Motor neuron (in vitro differentiated cells): ENCODE measurements around the gene NT5E. TPM values are rescaled to one million over a fixed set of nuclear protein-coding genes. Genes with fewer than 3 reads are reported as not detected.

Experiments used
- ATAC-seq, 8 experiments: fragments of 200-7000 bp; cut with Tn5 transposase; replicated peaks in 6 of 8; 2 replicates each; pipeline ENCODE4 v1.8.0; 2021; ENCODE audit warnings: mild to moderate bottlenecking in 8 of 8, moderate library complexity in 8 of 8
- H3K27ac ChIP-seq, 2 donors: fragments of 250-450 bp; sonication (Bioruptor Pico); 2 replicates each; pipeline ENCODE4 v1.9.0; 2021; ENCODE audit warnings: antibody characterized with exemption in 2 of 2, mild to moderate bottlenecking in 2 of 2, moderate library complexity in 1 of 2
- H3K4me1 ChIP-seq, 2 donors: fragments of 250-450 bp; sonication (Bioruptor Pico); replicated peaks in 1 of 2; 2 replicates each; pipeline ENCODE4 v1.6.1; 2021; ENCODE audit warnings: antibody characterized with exemption in 2 of 2, mild to moderate bottlenecking in 2 of 2, moderate library complexity in 1 of 2
- H3K4me3 ChIP-seq, 5 donors: fragments of 250-450 bp; sonication (Bioruptor Pico); 2 replicates each; pipeline ENCODE4 v1.9.0; 2021; ENCODE audit warnings: antibody characterized with exemption in 5 of 5, mild to moderate bottlenecking in 5 of 5, moderate library complexity in 4 of 5
- WGBS, 10 experiments: fragments of 450-650 bp; shearing (Covaris generic); methylation state at CpG; one replicate each; pipeline ENCODE4 v1.0.0; 2022; 5-methylcytosine and 5-hydroxymethylcytosine counted together
- in situ Hi-C, 9 experiments: fragments of 400-800 bp; cut with MboI; loops; one replicate each; pipeline ENCODE4 v1.15.0; 2021; ENCODE audit warnings: low sequenced_read_pairs in 9 of 9, low pct_unique_long_range_greater_than_20kb in 2 of 9; ENCODE audit not compliant: unreplicated experiment in 9 of 9
- total RNA-seq, 8 experiments: library from RNA; unstranded; fragments of 300-600 nt; gene quantifications; 2 replicates each; pipeline versions ENCODE4 v1.2.3 to v1.2.4, GENCODE V29; 2022

NT5E gene
- total RNA-seq, 8 experiments from 2014 or later, result 0.42 to 64.2 (median 1.0) TPM

GRCh38 chr6:85431271-85431670 lies 18.6 kb upstream of the NT5E start:
- no peaks in the 10 kb centered on the region for H3K4me1 ChIP-seq
- no peak overlapping the region for H3K27ac ChIP-seq
- H3K4me3 ChIP-seq, result no peak overlapping the region
- WGBS, 10 experiments, result 17 to 100% (median 80%) methylated on average over 1 to 3 of the region's 3 CpGs; no CpG with 5 or more reads in 1 of the 10 experiments
- in situ Hi-C loops, result no loop called here
- ATAC-seq, result no peak

DNA sequence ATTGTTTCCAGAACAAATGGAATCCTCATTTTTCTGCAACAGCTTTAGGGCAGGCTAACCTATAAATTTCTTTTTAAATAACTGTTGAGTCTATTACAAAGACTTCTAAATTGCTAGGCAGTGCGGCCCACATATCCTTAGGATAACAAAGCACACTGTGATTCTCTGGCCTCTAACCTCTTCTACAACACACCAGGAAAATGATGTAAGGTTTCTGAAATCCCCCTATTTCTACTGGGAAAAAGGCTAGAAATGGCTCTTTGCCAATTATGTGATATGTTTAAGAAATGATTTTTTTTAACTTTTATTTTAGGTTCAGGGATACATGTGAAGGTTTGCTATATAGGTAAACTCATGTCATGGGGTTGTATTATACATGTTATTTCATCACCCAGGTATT lies 17.3 kb upstream of the NT5E start:
- Histone ChIP-seq H3K27ac (no peak overlapping the region), H3K4me1 (no peaks in the 10 kb centered on the region), H3K4me3 (no peak overlapping the region)
- ATAC-seq, result no peak
- in situ Hi-C loops, result no loop called here
- 33 to 100% (median 75%) methylated on average over 1 of the region's 1 CpG; no CpG with 5 or more reads in 1 of the 10 experiments for WGBS, 10 experiments

- Histone ChIP-seq H3K27ac (no peak overlapping the region), H3K4me3 (no peak overlapping the region), H3K4me1 (no peaks in the 10 kb centered on the region)
- ATAC-seq, result peak in 2 of 8 experiments; percentile 22 to 34
- in situ Hi-C loops, result no loop called here
- 0 to 57% (median 10%) methylated on average over 1 of the region's 1 CpG; no CpG with 5 or more reads in 2 of the 10 experiments for WGBS, 10 experiments
Measured at GRCh38 chr6:85435851-85436250, 14.0 kb upstream of the NT5E start.

- ATAC-seq, result peak in 2 of 8 experiments; percentile 67 to 87
- H3K4me3 ChIP-seq, result no peak overlapping the region
- no peaks in the 10 kb centered on the region for H3K4me1 ChIP-seq
- WGBS, 10 experiments, result 11 to 92% (median 58%) methylated on average over 1 of the region's 1 CpG
- H3K27ac ChIP-seq, result no peak overlapping the region
- in situ Hi-C loops, result no loop called here
Measured at GRCh38 chr6:85436411-85436810, 13.5 kb upstream of the NT5E start.

GRCh38 chr6:85436939-85437495 lies 12.9 kb upstream of the NT5E start:
- no peaks in the 10 kb centered on the region for H3K4me1 ChIP-seq
- in situ Hi-C loops, result no loop called here
- no peak overlapping the region for H3K27ac ChIP-seq
- H3K4me3 ChIP-seq, result no peak overlapping the region
- ATAC-seq, result no peak
- 72 to 100% (median 92%) methylated on average over 1 to 5 of the region's 5 CpGs; no CpG with 5 or more reads in 1 of the 10 experiments for WGBS, 10 experiments

DNA sequence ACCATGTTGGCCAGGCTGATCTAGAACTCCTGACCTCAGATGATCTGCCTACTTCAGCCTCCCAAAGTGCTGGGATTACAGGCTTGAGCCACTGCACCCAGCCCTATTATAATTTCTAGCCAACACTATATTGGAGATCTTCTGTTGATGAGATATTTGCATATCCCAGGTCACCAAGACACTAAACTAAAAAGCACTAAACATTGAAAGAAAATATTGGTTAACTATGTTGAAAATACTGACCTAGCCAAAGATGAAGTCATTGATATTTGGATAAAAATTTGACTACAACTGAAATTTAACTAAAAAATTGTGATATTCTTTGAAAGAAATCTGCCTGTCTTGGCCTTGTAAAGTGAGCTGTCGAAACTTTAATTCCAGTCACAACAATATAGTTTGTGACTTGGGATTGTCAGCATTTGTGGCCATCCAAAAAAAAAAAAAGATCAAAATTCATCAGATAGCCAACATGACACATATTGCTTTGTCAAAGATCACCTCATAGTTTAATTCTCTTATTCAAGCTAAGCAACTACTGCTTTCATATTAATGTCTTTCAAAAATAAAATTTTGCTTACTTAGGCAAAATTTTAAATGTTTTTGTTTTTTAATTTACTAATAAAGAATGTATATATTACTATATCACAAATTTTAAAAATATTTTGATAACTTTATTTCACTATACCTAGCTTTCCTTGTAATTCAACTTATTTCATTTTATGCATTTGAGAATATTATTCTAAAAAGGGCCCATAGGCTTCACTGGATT lies 6.3 kb upstream of the NT5E start:
- in situ Hi-C loops, result no loop called here
- Histone ChIP-seq H3K4me3 (no peak overlapping the region), H3K4me1 (no peaks in the 10 kb centered on the region), H3K27ac (no peak overlapping the region)
- WGBS, 10 experiments, result 53 to 100% (median 86%) methylated on average over 1 of the region's 1 CpG; no CpG with 5 or more reads in 3 of the 10 experiments
- ATAC-seq, result no peak

GRCh38 chr6:85449388-85449817 lies 480 bp upstream of the NT5E start:
- Histone ChIP-seq H3K4me3 (peak overlapping the region; percentile 36 to 73 (median 41)), H3K4me1 (no peaks in the 10 kb centered on the region), H3K27ac (no peak overlapping the region)
- peak; percentile 23 to 44 (median 32) for ATAC-seq
- in situ Hi-C loops, result no loop called here
- WGBS, 10 experiments, result 0% methylated on average over 2 to 8 of the region's 24 CpGs; no CpG with 5 or more reads in 4 of the 10 experiments

DNA sequence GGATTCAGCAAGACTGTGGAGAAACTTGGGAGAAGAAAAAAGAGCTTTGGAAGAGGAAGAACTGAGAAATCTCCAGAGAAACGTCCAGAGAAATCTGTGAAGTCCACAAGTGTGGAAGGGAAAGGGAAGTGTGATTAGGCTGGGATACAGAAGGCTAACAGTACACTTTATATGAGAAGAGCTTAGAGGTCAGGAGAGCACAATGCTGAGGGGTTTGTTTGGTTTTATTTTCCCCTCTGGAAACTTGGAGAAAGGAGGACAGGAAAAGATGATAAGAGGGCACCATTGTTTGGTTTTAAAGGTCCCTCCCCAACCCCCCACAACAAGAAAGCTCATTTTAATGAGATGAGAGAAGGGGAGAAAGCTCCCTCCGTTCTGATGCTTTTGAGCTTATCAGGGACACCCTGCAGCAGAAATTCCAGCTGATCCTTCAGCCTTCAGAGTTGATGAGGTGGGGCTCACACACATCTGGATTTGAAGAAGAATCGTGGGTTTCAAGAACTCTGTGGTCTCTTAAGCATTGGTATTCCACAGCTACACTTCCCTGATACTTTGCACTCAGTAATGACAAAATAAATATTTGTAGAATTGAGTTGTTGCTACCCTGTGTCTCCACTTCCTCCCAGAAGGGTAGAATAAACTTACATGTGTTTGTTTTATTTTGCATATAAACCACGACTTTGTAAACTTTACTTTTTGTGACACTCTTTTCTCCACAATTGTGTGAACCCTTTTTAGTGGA lies 1.9 kb downstream of the NT5E start:
- Histone ChIP-seq H3K4me3 (no peak overlapping the region), H3K27ac (no peak overlapping the region), H3K4me1 (no peaks in the 10 kb centered on the region)
- 0 to 63% (median 37%) methylated on average over 2 to 4 of the region's 4 CpGs; no CpG with 5 or more reads in 1 of the 10 experiments for WGBS, 10 experiments
- no peak for ATAC-seq
- in situ Hi-C loops, result no loop called here

DNA sequence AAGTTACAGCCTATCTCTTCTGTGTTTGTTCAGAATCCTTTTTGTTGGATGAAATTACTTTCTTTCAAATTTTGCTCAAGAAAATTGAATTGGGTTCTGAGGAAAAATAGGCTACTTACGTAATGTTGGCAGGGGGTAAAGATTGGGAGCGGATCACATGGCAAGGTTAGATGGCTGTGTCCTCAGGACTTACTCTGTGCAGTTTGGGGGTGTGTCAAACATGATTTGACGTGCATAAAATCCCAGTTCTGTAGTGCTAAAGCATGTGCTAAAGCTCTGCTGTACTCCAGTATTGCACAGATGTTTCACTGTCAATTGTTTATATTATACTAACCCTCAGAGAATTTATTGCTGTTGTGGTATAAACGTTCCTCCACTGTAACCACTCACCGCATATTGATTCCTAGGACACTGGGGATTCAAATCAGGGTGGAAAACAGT lies 2.6 kb downstream of the NT5E start:
- Histone ChIP-seq H3K4me1 (no peaks in the 10 kb centered on the region), H3K27ac (no peak overlapping the region), H3K4me3 (no peak overlapping the region)
- in situ Hi-C loops, result no loop called here
- peak in 2 of 8 experiments; percentile 4 to 10 for ATAC-seq
- WGBS, 10 experiments, result 24 to 94% (median 68%) methylated on average over 1 to 4 of the region's 5 CpGs; no CpG with 5 or more reads in 2 of the 10 experiments

- 67 to 100% (median 80%) methylated on average over 1 of the region's 2 CpGs; no CpG with 5 or more reads in 7 of the 10 experiments for WGBS, 10 experiments
Measured at GRCh38 chr6:85453052-85453451, 3.2 kb downstream of the NT5E start.

DNA sequence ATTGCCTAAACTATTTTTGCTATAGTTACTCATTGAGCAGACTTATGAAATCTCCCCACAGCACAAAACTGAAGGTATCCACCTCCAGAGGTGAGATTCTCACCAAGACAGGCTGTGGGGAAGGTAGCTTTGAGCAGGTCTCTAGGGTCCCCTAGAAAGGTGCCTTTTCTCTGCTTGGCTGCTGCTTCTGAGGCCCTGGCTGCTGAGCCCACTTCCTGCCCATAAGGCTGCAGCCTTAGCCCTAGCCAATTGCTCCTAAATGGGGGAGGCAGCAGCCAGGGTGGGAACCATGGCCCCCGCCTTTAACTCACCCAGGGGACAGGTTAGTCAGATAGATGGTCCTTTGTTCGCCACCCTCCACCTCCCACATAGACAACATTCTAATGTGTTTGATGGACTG lies 3.6 kb downstream of the NT5E start:
- no peak for ATAC-seq
- WGBS, 10 experiments, result 40 to 92% (median 65%) methylated on average over 1 to 2 of the region's 2 CpGs; no CpG with 5 or more reads in 6 of the 10 experiments

More at GRCh38 chr6:85453052-85453451, 3.2 kb downstream of the NT5E start:
- no peak overlapping the region for H3K4me3 ChIP-seq
- in situ Hi-C loops, result no loop called here
- no peaks in the 10 kb centered on the region for H3K4me1 ChIP-seq
- ATAC-seq, result no peak
- no peak overlapping the region for H3K27ac ChIP-seq

DNA sequence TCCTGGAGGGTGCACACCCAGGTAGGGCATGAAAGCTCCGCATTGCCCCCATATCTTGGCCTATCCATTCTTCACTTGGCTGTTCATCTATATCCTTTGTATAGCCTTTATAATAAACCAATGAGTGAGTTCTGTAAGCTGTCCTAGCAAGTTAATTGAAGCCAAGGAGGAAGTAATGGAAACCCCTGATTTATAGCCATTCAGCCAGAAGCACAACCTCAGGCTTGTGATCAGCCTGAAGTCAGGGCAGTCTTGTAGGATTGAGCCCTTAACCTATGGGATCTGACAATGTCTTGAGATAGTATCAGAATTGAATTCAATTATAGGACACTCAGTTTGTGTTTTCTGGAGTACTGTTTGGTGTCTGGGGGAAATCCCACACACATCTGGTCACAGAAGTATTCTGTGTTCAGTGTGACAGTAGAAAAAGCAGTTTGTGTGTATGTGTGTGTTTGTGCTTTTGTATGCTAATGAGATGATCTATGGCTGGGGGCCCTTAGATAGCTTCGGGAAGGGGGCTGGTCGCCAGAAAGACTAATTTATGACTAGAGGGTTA lies 5.7 kb downstream of the NT5E start:
- WGBS, 10 experiments, result 18 to 100% (median 100%) methylated on average over 1 to 3 of the region's 3 CpGs; no CpG with 5 or more reads in 5 of the 10 experiments
- in situ Hi-C loops, result no loop called here
- H3K27ac ChIP-seq, result no peak overlapping the region
- no peak for ATAC-seq
- H3K4me1 ChIP-seq, result peaks cover 0 to 2% of the 10 kb centered on the region in 2 donors
- H3K4me3 ChIP-seq, result no peak overlapping the region

More for the DNA sequence above, 3.6 kb downstream of the NT5E start:
- no peaks in the 10 kb centered on the region for H3K4me1 ChIP-seq
- H3K4me3 ChIP-seq, result no peak overlapping the region
- H3K27ac ChIP-seq, result no peak overlapping the region
- in situ Hi-C loops, result no loop called here

GRCh38 chr6:85456782-85457181 lies 6.9 kb downstream of the NT5E start:
- Histone ChIP-seq H3K27ac (no peak overlapping the region), H3K4me1 (peaks cover 0 to 2% of the 10 kb centered on the region in 2 donors), H3K4me3 (no peak overlapping the region)
- WGBS, 10 experiments, result 50 to 100% (median 89%) methylated on average over 1 to 3 of the region's 4 CpGs; no CpG with 5 or more reads in 2 of the 10 experiments
- ATAC-seq, result no peak
- in situ Hi-C loops, result no loop called here
